DOHH2 (cell line): ENCODE data around the gene ANK3.

ENCODE experiments used
- H3F3A ChIP-seq: fragments of 200-600 bp; sonication (generic), shearing (Covaris generic); 2 replicates; pipeline ENCODE4 v1.6.0; 2016; ENCODE audit warnings: antibody characterized with exemption, mild to moderate bottlenecking; ENCODE audit not compliant: control insufficient read depth, insufficient read depth
- H3K27ac ChIP-seq: fragments of 200-600 bp; sonication (generic); 2 replicates; pipeline ENCODE4 v1.5.1; 2014; ENCODE audit warnings: low read depth, mild to moderate bottlenecking, low read length, moderate library complexity
- H3K27me3 ChIP-seq: fragments of 200-600 bp; sonication (generic); 2 replicates; pipeline ENCODE4 v1.6.1; 2014; ENCODE audit warnings: mild to moderate bottlenecking, low read length, mixed read lengths; ENCODE audit not compliant: control insufficient read depth
- H3K36me3 ChIP-seq: fragments of 200-600 bp; sonication (generic); 2 replicates; pipeline ENCODE4 v1.6.1; 2014; ENCODE audit warnings: mild to moderate bottlenecking, low read length, moderate library complexity, mixed read lengths; ENCODE audit not compliant: control insufficient read depth
- H3K4me1 ChIP-seq: fragments of 200-600 bp; sonication (generic); 2 replicates; pipeline ENCODE4 v1.6.1; 2014; ENCODE audit warnings: mild to moderate bottlenecking, low read length, mixed read lengths; ENCODE audit not compliant: control insufficient read depth
- H3K4me2 ChIP-seq: fragments of 200-600 bp; sonication (generic); 2 replicates; pipeline ENCODE4 v1.6.0; 2014; ENCODE audit warnings: mild to moderate bottlenecking, low read length, moderate library complexity
- H3K4me3 ChIP-seq: fragments of 200-600 bp; sonication (generic); 2 replicates; pipeline ENCODE4 v1.5.1; 2014; ENCODE audit warnings: mild to moderate bottlenecking, low read length, mixed read lengths
- H3K79me2 ChIP-seq: fragments of 200-600 bp; sonication (generic); 2 replicates; pipeline ENCODE4 v1.6.1; 2014; ENCODE audit warnings: mild to moderate bottlenecking, low read length, mixed read lengths; ENCODE audit not compliant: control insufficient read depth
- H3K9me2 ChIP-seq: fragments of 200-600 bp; sonication (generic); replicated peaks from 2 replicates; pipeline ENCODE4 v1.6.1; 2014; ENCODE audit warnings: mild to moderate bottlenecking, low read length, mixed read lengths; ENCODE audit not compliant: control insufficient read depth
- H3K9me3 ChIP-seq: fragments of 200-600 bp; sonication (generic); 2 replicates; pipeline ENCODE4 v1.6.1; 2014; ENCODE audit warnings: antibody characterized with exemption, low read length, mixed read lengths; ENCODE audit not compliant: control insufficient read depth, insufficient read depth
- H4K20me1 ChIP-seq: fragments of 200-600 bp; sonication (generic); 2 replicates; pipeline ENCODE4 v1.6.0; 2014; ENCODE audit warnings: low read depth, mild to moderate bottlenecking, antibody characterized with exemption, low read length, moderate library complexity; ENCODE audit not compliant: control insufficient read depth, insufficient read depth
- EZH2phosphoT487 ChIP-seq: fragments of 200-600 bp; sonication (generic); IDR thresholded peaks from 2 replicates; pipeline ENCODE4 v1.6.1; 2017; ENCODE audit warnings: borderline replicate concordance, mild to moderate bottlenecking, antibody characterized with exemption, low read length, moderate library complexity, mixed read lengths
- TF ChIP-seq, protein P1 (sequence below): fragments of 200-600 bp; sonication (generic); IDR thresholded peaks from one replicate; pipeline ENCODE4 v1.5.1; 2014; ENCODE audit warnings: antibody characterized with exemption, mild to moderate bottlenecking, low read depth, low read length; ENCODE audit not compliant: poor library complexity, severe bottlenecking

The ANK3 gene

DNA sequence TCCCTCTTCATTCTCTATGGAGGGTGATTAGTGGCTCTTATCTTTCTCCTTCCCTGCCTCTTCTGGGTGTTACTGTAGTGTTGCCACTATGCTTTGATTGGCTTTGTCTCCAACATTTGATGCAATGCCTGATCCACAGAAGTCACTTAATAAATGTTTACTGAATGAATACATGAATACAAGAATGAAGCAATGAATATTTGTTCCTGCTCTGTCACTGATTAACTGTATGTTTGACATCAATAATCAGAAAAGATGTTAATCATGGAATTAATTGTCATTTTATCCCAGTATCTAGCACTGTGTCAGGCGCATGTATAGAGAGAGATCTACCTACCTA is 4.3 kb downstream of the ANK3 start:
- TF ChIP-seq, protein P1, sequence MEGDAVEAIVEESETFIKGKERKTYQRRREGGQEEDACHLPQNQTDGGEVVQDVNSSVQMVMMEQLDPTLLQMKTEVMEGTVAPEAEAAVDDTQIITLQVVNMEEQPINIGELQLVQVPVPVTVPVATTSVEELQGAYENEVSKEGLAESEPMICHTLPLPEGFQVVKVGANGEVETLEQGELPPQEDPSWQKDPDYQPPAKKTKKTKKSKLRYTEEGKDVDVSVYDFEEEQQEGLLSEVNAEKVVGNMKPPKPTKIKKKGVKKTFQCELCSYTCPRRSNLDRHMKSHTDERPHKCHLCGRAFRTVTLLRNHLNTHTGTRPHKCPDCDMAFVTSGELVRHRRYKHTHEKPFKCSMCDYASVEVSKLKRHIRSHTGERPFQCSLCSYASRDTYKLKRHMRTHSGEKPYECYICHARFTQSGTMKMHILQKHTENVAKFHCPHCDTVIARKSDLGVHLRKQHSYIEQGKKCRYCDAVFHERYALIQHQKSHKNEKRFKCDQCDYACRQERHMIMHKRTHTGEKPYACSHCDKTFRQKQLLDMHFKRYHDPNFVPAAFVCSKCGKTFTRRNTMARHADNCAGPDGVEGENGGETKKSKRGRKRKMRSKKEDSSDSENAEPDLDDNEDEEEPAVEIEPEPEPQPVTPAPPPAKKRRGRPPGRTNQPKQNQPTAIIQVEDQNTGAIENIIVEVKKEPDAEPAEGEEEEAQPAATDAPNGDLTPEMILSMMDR = no peak
- no peak for TF ChIP-seq EZH2phosphoT487
- Histone ChIP-seq H3K27me3 (no peaks in the 10 kb centered on the region), H3K9me3 (no peaks in the 10 kb centered on the region), H3K4me2 (peak overlapping the region; percentile 89), H3K36me3 (peaks cover 51% of the 10 kb centered on the region), H3K79me2 (peaks cover 99% of the 10 kb centered on the region), H3K27ac (no peak overlapping the region), H3K9me2 (no peaks in the 10 kb centered on the region), H4K20me1 (no peaks in the 10 kb centered on the region), H3F3A (peaks cover 15% of the 10 kb centered on the region; the same call in 1 of the 2 replicates), H3K4me3 (peak overlapping the region; percentile 93), H3K4me1 (peaks cover 70% of the 10 kb centered on the region)

DNA sequence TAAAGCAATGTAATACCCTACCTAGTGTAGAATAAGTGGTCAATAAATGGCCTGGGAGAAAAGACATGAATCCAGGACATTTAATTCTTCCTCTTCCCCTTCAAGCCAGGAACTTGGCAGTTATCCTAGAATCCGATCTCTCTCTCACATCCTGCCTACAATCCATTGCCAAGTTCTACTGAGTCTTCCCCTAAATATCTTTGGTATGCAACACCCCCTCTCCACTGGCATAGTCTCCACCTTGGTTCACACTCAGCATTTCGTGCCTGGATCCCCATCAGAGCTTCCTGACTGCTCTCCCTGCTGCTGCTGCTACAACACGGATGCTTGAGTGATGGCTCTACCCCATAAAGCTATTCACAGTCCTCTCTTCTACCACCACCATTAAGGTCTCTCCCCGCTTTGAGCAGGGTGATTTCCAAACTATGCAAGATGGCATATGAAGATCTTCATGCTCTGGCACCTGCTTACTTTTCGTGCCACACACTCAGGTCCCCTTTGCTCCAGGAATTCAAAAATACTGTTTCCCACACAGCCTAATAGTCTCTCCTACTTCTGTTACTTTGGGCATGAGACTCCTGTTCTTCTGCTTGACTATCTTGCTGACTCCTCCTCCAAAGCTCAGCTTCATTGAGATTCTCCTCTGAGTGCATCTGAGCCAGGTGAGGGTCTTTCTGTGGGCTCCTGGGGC is 4.8 kb downstream of the ANK3 start:
- Histone ChIP-seq H3K36me3 (peaks cover 55% of the 10 kb centered on the region), H3K9me3 (no peaks in the 10 kb centered on the region), H3K27me3 (no peaks in the 10 kb centered on the region), H3K79me2 (peaks cover 99% of the 10 kb centered on the region), H4K20me1 (no peaks in the 10 kb centered on the region), H3K27ac (no peak overlapping the region), H3F3A (peaks cover 13% of the 10 kb centered on the region; the same call in 1 of the 2 replicates), H3K9me2 (no peaks in the 10 kb centered on the region), H3K4me2 (peak overlapping the region; percentile 89), H3K4me3 (peak overlapping the region; percentile 93), H3K4me1 (peaks cover 71% of the 10 kb centered on the region)
- no peak for TF ChIP-seq EZH2phosphoT487
- TF ChIP-seq, protein P1 = no peak

GRCh38 chr10:60384011-60384410 is 5.7 kb downstream of the ANK3 start:
- peaks cover 49% of the 10 kb centered on the region for H3K36me3 ChIP-seq
- H3K9me2 ChIP-seq = no peaks in the 10 kb centered on the region
- TF ChIP-seq, protein P1 = no peak
- TF ChIP-seq EZH2phosphoT487 = no peak
- peaks cover 99% of the 10 kb centered on the region for H3K79me2 ChIP-seq
- H3K4me3 ChIP-seq = peak overlapping the region; percentile 93
- peaks cover 79% of the 10 kb centered on the region for H3K4me1 ChIP-seq
- H3K4me2 ChIP-seq = peak overlapping the region; percentile 89
- peaks cover 13% of the 10 kb centered on the region; the same call in 1 of the 2 replicates for H3F3A ChIP-seq
- H3K27ac ChIP-seq = no peak overlapping the region
- H3K27me3 ChIP-seq = no peaks in the 10 kb centered on the region
- H3K9me3 ChIP-seq = no peaks in the 10 kb centered on the region
- H4K20me1 ChIP-seq = no peaks in the 10 kb centered on the region
